HG03025 (cell line): ENCODE results near the gene NELL2.

Experiments used
- ATAC-seq: cut with Tn5 transposase; IDR thresholded peaks from one replicate; pipeline ENCODE4 v1.9.1; 2021; ENCODE audit warnings: mild to moderate bottlenecking, moderate library complexity; ENCODE audit not compliant: unreplicated experiment, low FRiP score

Gene NELL2

DNA sequence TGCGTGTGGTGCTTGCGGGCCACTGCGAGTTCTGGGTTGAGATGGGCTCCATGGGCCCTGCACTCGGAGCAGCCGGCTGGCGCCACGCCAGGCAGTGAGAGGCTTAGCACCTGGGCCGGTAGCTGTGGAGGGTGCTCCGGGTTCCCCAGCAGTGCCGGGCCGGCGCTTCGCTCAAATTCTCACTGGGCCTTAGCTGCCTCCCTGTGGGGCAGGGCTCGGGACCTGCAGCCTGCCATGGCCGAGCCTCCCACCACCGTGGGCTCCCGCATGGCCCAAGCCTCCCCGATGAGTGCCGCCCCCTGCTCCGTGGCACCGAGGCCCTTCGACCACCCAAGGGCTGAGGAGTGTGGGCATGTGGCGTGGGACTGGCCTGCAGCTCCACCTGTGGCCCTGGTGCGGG, 375.7 kb downstream of the NELL2 start:
- ATAC-seq = no peak

DNA sequence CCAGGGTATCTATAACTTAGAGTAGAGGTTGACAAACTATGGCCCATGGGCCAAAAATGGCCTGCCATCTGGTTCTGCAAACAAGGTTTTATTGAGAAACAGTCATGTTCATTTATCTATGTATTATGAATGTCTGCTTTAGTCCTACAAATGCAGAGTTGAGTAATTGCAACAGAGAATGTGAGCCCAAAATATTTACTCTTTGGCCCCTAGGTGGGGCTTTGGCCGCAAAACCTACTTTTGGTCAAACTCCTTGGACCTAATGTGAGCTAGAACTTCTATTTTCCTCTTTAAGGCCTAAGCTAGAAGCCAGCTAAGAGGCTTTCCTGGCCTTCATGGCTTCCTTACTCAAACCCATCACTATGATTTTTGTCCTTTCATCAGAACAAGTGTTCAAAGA, 379.1 kb downstream of the NELL2 start:
- no peak for ATAC-seq

- ATAC-seq = no peak
These were observed 385.9 kb downstream of the NELL2 start for GRCh38 chr12:44490181-44490580.

DNA sequence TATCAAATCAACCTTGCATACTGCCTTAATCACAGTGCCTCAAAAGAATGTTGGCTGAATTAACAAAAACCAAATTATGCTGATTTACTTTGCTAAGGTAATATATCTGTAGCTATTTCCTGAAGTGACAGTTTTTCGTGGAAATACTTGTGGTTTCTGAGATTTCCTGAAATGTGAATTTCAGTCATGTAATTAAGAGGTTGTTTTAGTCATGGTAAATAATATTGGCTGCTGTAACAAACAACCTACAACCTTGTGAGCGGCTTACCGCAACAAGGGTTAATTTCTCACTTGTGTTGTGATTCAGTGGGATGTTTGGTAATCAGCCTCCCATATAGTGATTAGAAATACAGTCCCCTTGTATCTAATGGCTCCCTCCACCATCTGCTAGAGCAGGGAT, 387.9 kb downstream of the NELL2 start:
- ATAC-seq = no peak

DNA sequence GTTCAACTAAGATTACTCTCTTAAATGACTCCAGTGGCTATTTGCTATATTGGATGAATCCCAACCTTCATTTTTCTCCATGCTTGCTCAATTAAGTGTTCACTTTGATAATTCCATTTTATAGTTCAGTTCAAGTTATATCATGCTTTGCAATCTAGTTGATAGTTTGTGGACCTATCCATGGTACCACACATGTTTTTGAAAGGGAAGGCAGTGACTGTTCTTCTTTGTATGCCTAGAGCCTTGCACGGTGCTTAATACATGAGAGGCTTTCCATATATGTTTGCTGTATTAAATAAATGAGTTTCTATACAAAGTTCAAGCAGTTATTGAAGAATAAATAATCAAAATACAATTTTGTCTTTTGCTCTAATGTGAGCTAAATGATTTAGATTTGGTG, 391.3 kb downstream of the NELL2 start:
- ATAC-seq = no peak

- no peak for ATAC-seq
These were observed 398.7 kb downstream of the NELL2 start for GRCh38 chr12:44477331-44477980.

DNA sequence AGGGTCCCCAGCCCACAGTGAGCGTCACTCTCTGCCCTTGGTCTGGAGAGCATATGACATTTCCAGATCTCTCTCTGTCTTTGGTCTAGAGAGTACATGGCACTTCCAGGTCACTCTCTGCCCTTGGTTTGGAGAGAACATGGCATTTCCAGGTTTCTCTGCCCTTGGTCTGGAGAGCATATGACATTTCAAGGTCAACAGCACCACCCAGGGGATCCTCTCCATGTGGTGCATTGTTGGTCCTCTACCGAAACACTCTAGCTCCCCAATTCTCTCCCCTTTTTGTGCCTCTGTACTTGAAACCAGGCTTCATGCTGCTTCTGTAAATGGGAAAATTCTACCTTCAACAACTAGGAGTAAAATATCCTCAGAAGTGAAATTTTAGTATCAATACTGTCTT, 399.4 kb downstream of the NELL2 start:
- no peak for ATAC-seq

- ATAC-seq = no peak
These were observed 411.0 kb downstream of the NELL2 start for GRCh38 chr12:44465139-44465538.

DNA sequence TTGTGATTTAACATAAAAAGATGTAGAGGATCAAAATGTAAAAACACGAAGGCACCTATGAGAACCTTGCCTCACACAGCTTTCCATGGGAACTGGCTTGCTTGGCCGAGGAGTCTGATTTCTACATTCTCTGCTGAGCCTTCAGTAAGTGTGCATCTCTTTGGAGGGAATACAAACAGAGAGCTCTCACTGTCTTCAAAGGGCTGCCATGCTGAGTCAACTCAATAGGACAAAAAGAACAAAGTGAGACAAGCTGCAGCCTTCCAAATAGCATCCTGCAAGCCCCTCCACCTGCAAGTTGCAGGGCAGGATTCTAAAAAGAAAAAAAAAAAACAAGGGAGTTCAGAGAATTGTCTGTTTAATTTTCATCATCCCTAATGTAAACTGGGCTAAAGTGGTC, 411.9 kb downstream of the NELL2 start:
- ATAC-seq = no peak

DNA sequence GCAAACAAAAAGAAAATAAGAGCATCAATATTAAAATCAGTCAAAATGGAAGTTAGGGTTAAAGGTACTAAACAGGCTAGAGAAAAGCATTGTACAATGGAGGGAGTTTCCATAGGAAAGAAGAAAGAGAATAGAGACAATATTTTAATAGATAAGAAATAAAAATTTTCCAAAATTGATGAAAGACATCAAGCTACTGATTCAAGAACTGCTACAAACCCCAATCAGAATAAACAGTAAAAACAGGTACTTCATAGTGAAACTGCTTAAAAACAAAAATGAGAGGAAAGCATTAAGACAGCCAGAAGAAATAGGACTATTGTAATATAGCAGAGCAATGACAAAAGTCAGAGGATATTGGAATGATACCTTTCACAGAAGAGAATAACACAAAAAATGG, 413.4 kb downstream of the NELL2 start:
- no peak for ATAC-seq

DNA sequence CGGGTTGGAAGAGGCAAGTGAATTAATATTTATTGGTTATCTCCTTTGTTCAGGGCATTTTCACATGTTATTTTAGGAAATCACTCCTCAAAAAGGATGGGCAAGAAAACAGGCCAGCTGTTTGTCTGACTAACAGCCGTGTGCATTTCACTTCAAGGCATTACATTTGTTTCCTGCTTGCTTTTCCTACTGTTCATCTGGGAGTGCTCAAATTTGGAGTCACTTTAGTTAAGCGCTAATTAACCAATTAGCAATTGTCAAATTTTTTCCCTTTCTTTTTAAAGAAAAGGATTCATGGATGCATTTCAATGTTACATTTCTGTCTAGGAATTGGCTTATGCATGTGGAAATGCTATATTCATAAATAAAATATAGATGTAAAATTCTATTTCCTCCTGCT, 415.9 kb downstream of the NELL2 start:
- ATAC-seq = no peak

- ATAC-seq = no peak
These were observed 416.5 kb downstream of the NELL2 start for GRCh38 chr12:44459569-44459968.
